MV-4-11 (cell line): Measurements from ENCODE around the gene TMOD1.
"Not testable (repeated sequence)": the region's sequence is repeated elsewhere in the genome, so short reads cannot be mapped to it uniquely, and the experiment has no call there.

Experiments used
- DNase-seq: peaks from one replicate; lab custom pipeline; 2025; lab: John Stamatoyannopoulos, UW

TMOD1 gene

GRCh38 chr9:97498846-97499245 lies 2.6 kb upstream of the TMOD1 start:
- not testable (repeated sequence) for DNase-seq

GRCh38 chr9:97500263-97500662 lies 1.2 kb upstream of the TMOD1 start:
- DNase-seq, result no peak

GRCh38 chr9:97500765-97501176 lies 695 bp upstream of the TMOD1 start:
- no peak for DNase-seq

- DNase-seq, result no peak
Observed at GRCh38 chr9:97501972-97502221, 431 bp downstream of the TMOD1 start.

GRCh38 chr9:97502222-97502983 lies 937 bp downstream of the TMOD1 start:
- no peak for DNase-seq

GRCh38 chr9:97502984-97503861 lies 1.8 kb downstream of the TMOD1 start:
- no peak for DNase-seq

GRCh38 chr9:97503862-97504210 lies 2.4 kb downstream of the TMOD1 start:
- no peak for DNase-seq

GRCh38 chr9:97504381-97505216 lies 3.1 kb downstream of the TMOD1 start:
- no peak for DNase-seq

- no peak for DNase-seq
Observed at GRCh38 chr9:97505845-97506244, 4.4 kb downstream of the TMOD1 start.

- DNase-seq, result no peak
Observed at GRCh38 chr9:97506306-97506705, 4.8 kb downstream of the TMOD1 start.

- no peak for DNase-seq
Observed at GRCh38 chr9:97506787-97507186, 5.3 kb downstream of the TMOD1 start.

- DNase-seq, result peak; percentile 19
Observed at GRCh38 chr9:97507428-97507984, 6.0 kb downstream of the TMOD1 start.

- no peak for DNase-seq
Observed at GRCh38 chr9:97508852-97509251, 7.4 kb downstream of the TMOD1 start.

GRCh38 chr9:97510797-97511654 lies 9.6 kb downstream of the TMOD1 start:
- DNase-seq, result peak; percentile 5

GRCh38 chr9:97511655-97512427 lies 10.4 kb downstream of the TMOD1 start:
- peak; percentile 50 for DNase-seq

GRCh38 chr9:97512966-97513560 lies 11.6 kb downstream of the TMOD1 start:
- no peak for DNase-seq

- DNase-seq, result no peak
Observed at GRCh38 chr9:97514531-97514930, 13.1 kb downstream of the TMOD1 start.

- no peak for DNase-seq
Observed at GRCh38 chr9:97515662-97516061, 14.2 kb downstream of the TMOD1 start.

GRCh38 chr9:97516111-97516510 lies 14.6 kb downstream of the TMOD1 start:
- DNase-seq, result no peak
